Mucosa of descending colon (tissue), 3 donors: Measurements from ENCODE around the gene UBE2Q2. TPM values are rescaled to one million over a fixed set of nuclear protein-coding genes. Genes with fewer than 3 reads are reported as not detected.

Experiments used
- ATAC-seq: fragments of 200-7000 bp; cut with Tn5 transposase; one replicate; pipeline ENCODE4 v1.9.1; 2020; ENCODE audit warnings: mild to moderate bottlenecking, moderate library complexity
- DNase-seq, 3 donors: peaks; one replicate each; pipeline ENCODE4 v3.0.0-alpha.2; 2020
- H3K36me3 ChIP-seq: fragments of 200-600 bp; one replicate; pipeline ENCODE4 v1.8.0; 2021; ENCODE audit warnings: low read depth, mild to moderate bottlenecking
- H3K4me1 ChIP-seq: fragments of 200-600 bp; one replicate; pipeline ENCODE4 v1.8.0; 2021; ENCODE audit warnings: low read depth, mild to moderate bottlenecking
- H3K4me3 ChIP-seq: fragments of 200-600 bp; one replicate; pipeline ENCODE4 v1.8.0; 2021; ENCODE audit warnings: mild to moderate bottlenecking
- H3K9me3 ChIP-seq: fragments of 200-600 bp; one replicate; pipeline ENCODE4 v1.8.0; 2021; ENCODE audit warnings: mild to moderate bottlenecking
- intact Hi-C, 2 donors: fragments of 100-400 bp; cut with DNase I in 1 of 2; cut with micrococcal nuclease in 1 of 2; formaldehyde crosslinking; loops; one replicate each; pipeline versions ENCODE4 v1.11.0 to v1.11.1; 2022; cut with DNase I, micrococcal nuclease
- total RNA-seq, 3 donors: library from RNA; stranded (reverse); fragmentation: NEBNext Ultra II Directional in 2 of 3; extraction: Animal tissue kit (Norgen Biotek cat#: 25700) in 2 of 3; gene quantifications; one replicate each; pipeline versions ENCODE4 v1.2.1 to v1.2.4, GENCODE V29; 2021 to 2023
- TF ChIP-seq, protein P1 (sequence below): fragments of 200-600 bp; IDR thresholded peaks from one replicate; pipeline ENCODE4 v1.8.0; 2022; ENCODE audit warnings: antibody characterized with exemption, mild to moderate bottlenecking
- donor health status: DM: no; HTN: no; CAD: no; lungs with moderate emphysema.
- donor health status: DM: no; HTN: no; CAD: no.
- donor health status: DM: no; HTN: yes; CAD: no.

UBE2Q2 gene
- total RNA-seq, 3 donors from 2014 or later, result 18.2 to 50.3 (median 18.4) TPM

DNA sequence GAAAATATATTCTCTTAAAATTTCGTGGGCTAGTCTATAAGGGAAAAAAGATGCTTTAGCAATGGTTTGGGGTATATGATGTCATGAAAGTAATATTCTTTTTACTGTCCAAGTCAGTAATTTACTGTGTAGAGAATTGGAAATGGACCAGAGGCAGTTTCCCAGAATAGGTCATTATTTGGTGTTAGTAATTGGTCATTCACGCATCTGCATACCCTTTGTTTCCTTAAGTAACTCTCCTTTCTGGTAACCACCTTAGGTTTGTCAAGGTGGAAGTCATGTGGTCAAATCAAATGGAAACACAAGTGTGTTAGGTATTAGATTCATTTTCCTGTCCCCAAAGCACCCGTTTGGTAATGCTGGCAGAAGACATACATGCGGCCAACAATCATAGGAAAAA is 84.4 kb downstream of the UBE2Q2 start:
- Histone ChIP-seq H3K9me3 (no peaks in the 10 kb centered on the region), H3K4me3 (no peak overlapping the region), H3K4me1 (peaks cover 4% of the 10 kb centered on the region), H3K36me3 (no peaks in the 10 kb centered on the region)
- TF ChIP-seq, protein P1, sequence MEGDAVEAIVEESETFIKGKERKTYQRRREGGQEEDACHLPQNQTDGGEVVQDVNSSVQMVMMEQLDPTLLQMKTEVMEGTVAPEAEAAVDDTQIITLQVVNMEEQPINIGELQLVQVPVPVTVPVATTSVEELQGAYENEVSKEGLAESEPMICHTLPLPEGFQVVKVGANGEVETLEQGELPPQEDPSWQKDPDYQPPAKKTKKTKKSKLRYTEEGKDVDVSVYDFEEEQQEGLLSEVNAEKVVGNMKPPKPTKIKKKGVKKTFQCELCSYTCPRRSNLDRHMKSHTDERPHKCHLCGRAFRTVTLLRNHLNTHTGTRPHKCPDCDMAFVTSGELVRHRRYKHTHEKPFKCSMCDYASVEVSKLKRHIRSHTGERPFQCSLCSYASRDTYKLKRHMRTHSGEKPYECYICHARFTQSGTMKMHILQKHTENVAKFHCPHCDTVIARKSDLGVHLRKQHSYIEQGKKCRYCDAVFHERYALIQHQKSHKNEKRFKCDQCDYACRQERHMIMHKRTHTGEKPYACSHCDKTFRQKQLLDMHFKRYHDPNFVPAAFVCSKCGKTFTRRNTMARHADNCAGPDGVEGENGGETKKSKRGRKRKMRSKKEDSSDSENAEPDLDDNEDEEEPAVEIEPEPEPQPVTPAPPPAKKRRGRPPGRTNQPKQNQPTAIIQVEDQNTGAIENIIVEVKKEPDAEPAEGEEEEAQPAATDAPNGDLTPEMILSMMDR, result no peak
- intact Hi-C loops, result no loop called here
- ATAC-seq, result no peak
- no peak for DNase-seq

DNA sequence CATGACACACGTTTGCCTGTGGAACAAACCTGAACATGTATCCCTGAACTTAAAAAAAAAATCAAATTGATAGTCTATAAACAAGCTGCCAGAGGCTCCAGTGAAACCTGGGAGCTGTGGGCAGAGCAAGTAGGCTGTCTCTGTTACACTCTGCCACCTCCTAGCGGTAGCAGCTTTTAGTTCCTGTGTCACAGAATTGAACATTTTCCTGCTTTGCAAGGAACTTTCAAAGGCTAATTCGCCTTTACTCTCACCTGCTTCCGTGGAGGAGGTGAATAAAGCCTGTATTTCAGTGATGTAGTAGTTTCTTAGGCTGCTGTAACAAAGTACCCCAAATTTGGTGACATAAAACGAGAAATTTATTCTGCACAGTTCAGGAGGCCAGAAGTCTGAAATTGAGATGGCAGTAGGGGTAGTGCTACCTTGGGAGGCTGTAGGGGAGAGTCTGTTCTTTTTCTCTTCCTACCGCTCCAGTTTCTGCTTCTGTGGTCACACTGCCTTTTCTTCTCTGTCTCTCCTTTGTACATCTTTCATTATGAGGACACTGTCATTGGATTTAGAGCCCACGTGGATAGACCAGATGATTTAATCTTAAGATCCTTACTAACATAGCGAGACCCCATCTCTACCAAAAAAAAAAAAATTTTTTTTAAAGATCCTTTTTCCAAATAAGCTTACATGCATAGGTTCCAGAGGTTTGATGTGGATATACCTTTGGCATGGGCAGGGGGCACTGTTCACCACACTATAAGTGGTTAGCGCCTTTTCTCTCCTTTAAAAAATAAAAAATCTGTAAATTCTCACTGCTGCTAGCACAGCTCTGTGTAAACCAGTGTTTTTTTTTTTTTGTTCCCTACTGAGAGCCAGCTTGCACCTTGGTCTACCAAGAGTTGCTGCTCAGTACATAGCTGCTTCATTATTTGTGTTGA is 85.7 kb downstream of the UBE2Q2 start:
- Histone ChIP-seq H3K9me3 (no peaks in the 10 kb centered on the region), H3K4me3 (no peak overlapping the region), H3K36me3 (no peaks in the 10 kb centered on the region), H3K4me1 (no peaks in the 10 kb centered on the region)
- ATAC-seq, result peak; percentile 66
- intact Hi-C loops, result no loop called here
- TF ChIP-seq, protein P1, result no peak
- peak in 1 of 3 donors; percentile 59 for DNase-seq

DNA sequence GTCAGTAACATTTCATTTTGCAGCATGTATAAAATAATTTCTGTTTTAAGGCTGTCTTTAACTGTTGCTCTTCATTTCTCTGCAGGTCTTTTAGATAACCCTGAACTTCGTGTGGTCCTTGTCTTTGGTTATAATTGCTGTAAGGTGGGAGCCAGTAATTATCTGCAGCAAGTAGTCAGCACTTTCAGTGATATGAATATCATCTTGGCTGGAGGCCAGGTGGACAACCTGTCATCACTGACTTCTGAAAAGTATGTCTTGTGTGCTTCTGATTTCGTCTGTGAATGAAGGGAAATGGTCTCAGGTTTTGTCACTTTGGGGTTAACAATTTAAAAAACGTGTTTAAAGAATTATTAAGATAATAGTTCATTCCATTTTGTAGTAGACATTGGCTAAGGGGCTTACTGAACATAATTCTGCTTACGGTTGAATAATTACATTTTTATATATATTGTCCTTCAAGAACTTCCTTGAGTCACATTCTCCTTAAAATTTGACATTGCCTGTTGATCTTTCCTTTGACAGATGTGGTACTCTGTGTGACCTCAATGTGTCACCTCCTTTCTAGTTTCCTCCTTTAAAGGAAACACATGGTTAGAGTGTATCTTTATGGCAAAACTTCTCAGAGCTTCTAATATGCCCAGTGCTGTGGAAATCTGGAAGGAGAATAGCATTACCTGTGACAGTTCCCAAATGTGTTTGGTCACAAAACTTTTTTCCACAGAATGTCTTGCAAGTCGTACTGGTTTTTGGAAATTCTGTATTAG is 86.7 kb downstream of the UBE2Q2 start:
- Histone ChIP-seq H3K4me3 (no peak overlapping the region), H3K9me3 (no peaks in the 10 kb centered on the region), H3K4me1 (no peaks in the 10 kb centered on the region), H3K36me3 (no peaks in the 10 kb centered on the region)
- no peak for DNase-seq
- no peak for ATAC-seq
- TF ChIP-seq, protein P1, result no peak
- intact Hi-C loops, result no loop called here

DNA sequence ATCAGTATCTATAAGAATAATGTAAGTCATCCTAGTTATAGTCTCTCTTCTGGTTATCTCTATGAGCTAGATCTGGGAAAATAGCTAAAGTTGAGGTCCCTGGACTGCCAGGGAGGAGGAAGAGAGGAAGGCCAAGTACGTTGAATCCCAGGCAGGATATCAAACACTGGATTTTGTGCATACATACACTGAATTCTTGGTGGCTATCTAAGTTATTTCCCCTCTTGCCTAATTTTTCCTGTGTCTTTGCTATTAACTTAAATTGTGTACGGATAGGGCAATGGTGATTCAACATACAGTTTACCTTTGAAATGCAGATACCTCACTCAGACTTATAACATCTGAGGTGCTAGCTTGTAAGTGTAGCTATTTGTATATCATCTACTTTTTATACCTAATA is 87.6 kb downstream of the UBE2Q2 start:
- intact Hi-C loops, result no loop called here
- no peaks in the 10 kb centered on the region for H3K4me1 ChIP-seq
- no peak overlapping the region for H3K4me3 ChIP-seq
- TF ChIP-seq, protein P1, result no peak
- H3K9me3 ChIP-seq, result no peaks in the 10 kb centered on the region
- no peaks in the 10 kb centered on the region for H3K36me3 ChIP-seq
- no peak for DNase-seq
- ATAC-seq, result no peak

DNA sequence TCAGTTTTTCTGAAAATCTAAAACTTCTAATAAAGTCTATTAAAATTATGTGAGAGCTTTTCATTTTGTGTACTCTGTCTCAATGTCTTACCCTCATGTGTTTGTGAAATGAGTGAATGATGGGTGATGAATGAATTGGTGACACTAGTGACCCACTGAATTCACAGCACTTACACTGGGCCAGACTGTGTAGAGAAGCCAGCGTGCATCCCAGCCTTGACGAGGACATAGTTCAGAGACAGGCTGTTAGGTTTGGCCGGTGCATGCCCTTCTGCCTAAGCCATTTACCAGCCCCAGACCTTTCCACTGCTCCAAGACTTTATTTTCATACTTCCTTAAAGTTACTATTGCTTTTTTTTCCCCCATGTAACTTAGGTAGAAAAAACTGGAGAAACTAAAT is 99.2 kb downstream of the UBE2Q2 start:
- intact Hi-C loops, result no loop called here
- ATAC-seq (no peak), DNase-seq (no peak)
- no peaks in the 10 kb centered on the region for H3K4me1 ChIP-seq
- H3K36me3 ChIP-seq, result no peaks in the 10 kb centered on the region
- H3K9me3 ChIP-seq, result no peaks in the 10 kb centered on the region
- H3K4me3 ChIP-seq, result no peak overlapping the region
- TF ChIP-seq, protein P1, result no peak
